ENCODE results near the gene TGFBR3L.

The TGFBR3L gene

DNA sequence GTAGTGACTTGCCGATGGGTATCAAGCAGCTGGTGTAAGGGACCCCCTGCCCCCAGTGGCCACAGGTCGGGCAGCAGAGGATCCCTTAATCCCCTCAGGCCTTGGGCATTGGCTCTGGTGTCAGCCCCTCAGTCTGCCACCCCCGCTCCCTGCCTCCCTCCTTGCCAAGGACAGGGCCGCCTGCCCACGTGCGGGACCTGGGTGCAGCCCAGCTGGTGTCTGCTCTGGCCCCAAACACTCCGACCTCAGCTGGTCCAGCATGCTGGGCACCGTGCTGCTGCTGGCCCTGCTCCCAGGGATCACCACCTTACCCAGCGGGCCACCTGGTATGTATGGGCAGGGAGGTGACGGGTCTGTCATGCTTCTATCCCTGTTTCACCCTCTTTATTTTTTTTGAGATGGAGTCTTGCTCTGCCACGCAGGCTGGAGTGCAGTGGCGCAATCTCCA lies at the start of gene TGFBR3L:
Gene TGFBR3L, plus strand, starts transcription at position 233 of the 448 bp plus-strand sequence.
- TF ChIP-seq CTCF (IDR thresholded peaks at IDR 0.05; ENCODE audit: low read depth, low read length) = no peak
- H3K4me3 ChIP-seq (ENCODE audit: low read depth, low read length) = no peak within 1 kb of the TSS

- TF ChIP-seq CTCF (IDR thresholded peaks at IDR 0.05; ENCODE audit: low read depth, low read length) = no peak
- H3K4me3 ChIP-seq (ENCODE audit: low read depth, low read length) = no peak overlapping the region
Observed at GRCh38 chr19:7865262-7865911, 49.2 kb upstream of the TGFBR3L start.

GRCh38 chr19:7866399-7867091 lies 48.1 kb upstream of the TGFBR3L start:
- no peak overlapping the region for H3K4me3 ChIP-seq (ENCODE audit: low read depth, low read length)
- no peak for TF ChIP-seq CTCF (IDR thresholded peaks at IDR 0.05; ENCODE audit: low read depth, low read length)

- TF ChIP-seq CTCF (IDR thresholded peaks at IDR 0.05; ENCODE audit: low read depth, low read length) = no peak
- H3K4me3 ChIP-seq (ENCODE audit: low read depth, low read length) = no peak overlapping the region
Observed at GRCh38 chr19:7867092-7867844, 47.4 kb upstream of the TGFBR3L start.

DNA sequence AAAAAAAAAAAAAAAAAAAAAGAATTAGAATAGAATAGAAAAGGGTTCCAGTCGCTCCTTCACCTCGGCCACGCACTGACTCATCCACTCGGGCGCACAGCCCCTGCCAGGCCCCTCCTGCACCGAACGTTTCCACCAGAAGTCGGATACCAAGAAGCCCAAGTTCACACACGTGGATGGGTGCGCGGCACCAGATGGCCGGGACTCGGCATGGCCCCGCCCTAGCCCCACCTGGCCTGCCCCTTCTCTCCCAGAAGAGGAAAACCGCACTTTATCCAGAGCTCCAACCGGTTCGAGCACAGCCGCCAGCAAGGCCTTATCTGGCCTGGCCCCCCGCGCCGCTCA lies 46.3 kb upstream of the TGFBR3L start:
- H3K4me3 ChIP-seq (ENCODE audit: low read depth, low read length) = peak overlapping the region; percentile 52
- no peak for TF ChIP-seq CTCF (IDR thresholded peaks at IDR 0.05; ENCODE audit: low read depth, low read length)

DNA sequence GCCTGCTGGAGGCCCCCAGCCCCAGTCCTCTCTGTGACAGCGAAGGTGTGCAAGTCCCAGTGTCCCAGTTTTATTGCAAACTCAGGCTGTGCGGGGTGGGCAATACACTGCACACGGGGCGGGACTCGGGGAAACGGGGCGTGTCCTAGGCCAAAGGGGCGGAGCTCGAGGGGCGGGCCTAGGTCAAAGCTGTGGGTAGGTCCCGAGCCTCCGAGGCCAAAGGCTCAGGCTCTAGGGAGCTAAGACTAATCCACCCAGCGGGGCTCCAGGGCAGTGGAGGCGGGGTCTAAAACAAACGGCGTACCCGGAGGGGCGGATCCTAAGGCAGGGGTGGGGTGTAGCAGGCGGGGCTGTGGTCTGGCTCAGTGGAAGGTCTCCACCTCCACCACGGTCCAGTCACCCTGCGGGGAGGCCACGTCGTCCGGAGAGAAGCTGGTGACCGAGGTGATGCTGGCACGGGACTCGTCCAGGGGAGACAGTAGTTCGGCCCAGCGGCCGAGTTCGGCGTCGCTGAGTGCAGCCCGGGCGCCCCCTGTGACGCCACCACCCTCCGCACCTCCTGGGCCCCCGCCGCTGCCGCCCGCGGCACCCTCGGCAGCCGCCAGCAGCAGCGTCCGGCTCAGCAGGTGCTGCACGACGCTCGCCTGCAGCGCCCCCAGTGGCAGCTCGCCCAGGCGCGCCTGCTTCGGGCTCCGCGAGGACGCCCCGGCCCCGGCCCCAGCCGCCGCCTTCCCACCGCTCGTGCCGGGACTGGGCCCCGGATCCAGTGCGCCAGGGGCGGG lies 45.8 kb upstream of the TGFBR3L start:
- H3K4me3 ChIP-seq (ENCODE audit: low read depth, low read length) = peak overlapping the region; percentile 52
- peak; percentile 50 for TF ChIP-seq CTCF (IDR thresholded peaks at IDR 0.05; ENCODE audit: low read depth, low read length)
